Measurements from ENCODE around the gene SLC25A5.
"Not testable (repeated sequence)": the region's sequence is repeated elsewhere in the genome, so short reads cannot be mapped to it uniquely, and the experiment has no call there.

The SLC25A5 gene

GRCh38 chrX:119427024-119427794 lies 41.0 kb upstream of the SLC25A5 start:
- in situ Hi-C loops (cut with HindIII; ENCODE audit: low sequenced_read_pairs): no loop called here
- H3K4me3 ChIP-seq (ENCODE audit: low read depth, low read length): no peak overlapping the region
- peak; percentile 46 for DNase-seq (ENCODE audit: low read depth, low spot score)
- no peak for TF ChIP-seq CTCF (IDR thresholded peaks at IDR 0.05; ENCODE audit: low read depth, low read length)

GRCh38 chrX:119427795-119428185 lies 40.5 kb upstream of the SLC25A5 start:
- in situ Hi-C loops (cut with HindIII; ENCODE audit: low sequenced_read_pairs): no loop called here
- TF ChIP-seq CTCF (IDR thresholded peaks at IDR 0.05; ENCODE audit: low read depth, low read length): no peak
- DNase-seq (ENCODE audit: low read depth, low spot score): no peak
- no peak overlapping the region for H3K4me3 ChIP-seq (ENCODE audit: low read depth, low read length)

DNA sequence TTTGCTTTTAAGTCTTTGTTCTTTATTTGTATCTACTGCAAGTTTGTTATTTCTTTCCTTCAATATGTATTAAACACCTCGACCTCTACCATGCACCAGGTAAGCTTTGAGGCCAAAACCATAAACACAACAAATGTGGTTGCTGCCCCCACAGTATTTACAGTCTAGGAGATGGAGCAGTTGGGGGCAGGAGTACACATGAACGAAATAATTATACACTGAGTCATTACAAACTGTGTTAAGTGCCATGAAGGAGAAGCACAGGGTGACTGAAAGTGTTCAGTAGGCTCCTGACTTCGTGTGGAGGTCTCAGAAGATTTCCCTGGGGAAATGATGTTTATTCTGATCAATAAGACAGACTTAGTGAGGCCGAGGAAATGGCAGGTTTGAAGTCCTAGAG lies 38.8 kb upstream of the SLC25A5 start:
- TF ChIP-seq CTCF (IDR thresholded peaks at IDR 0.05; ENCODE audit: low read depth, low read length): no peak

GRCh38 chrX:119441295-119441694 lies 26.9 kb upstream of the SLC25A5 start:
- H3K4me3 ChIP-seq (ENCODE audit: low read depth, low read length); DNase-seq (ENCODE audit: low read depth, low spot score); in situ Hi-C loops (cut with HindIII; ENCODE audit: low sequenced_read_pairs): not testable (repeated sequence)

More for the DNA sequence above, 38.8 kb upstream of the SLC25A5 start:
- in situ Hi-C loops (cut with HindIII; ENCODE audit: low sequenced_read_pairs): no loop called here
- no peak for DNase-seq (ENCODE audit: low read depth, low spot score)
- no peak overlapping the region for H3K4me3 ChIP-seq (ENCODE audit: low read depth, low read length)

DNA sequence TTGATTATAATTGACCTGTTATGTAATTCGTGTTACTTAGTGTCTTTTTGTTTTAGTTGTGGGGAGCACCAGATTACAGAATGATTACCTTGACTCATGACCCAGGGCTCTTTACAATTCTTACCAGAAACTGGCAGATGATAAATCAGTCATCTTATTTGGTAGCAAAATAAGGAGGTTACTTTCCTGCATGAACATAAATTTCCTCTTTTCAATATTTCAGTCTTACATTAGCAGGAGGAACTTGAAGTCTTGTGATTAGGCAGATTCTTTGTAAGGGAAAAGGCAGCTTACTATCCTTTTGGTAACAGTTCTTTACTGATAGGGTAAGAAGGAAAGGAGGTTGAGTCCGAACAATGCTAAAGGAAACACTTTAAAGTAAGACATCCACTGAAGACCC lies 26.0 kb upstream of the SLC25A5 start:
- DNase-seq (ENCODE audit: low read depth, low spot score): no peak
- no peak for TF ChIP-seq CTCF (IDR thresholded peaks at IDR 0.05; ENCODE audit: low read depth, low read length)
- in situ Hi-C loops (cut with HindIII; ENCODE audit: low sequenced_read_pairs): no loop called here
- no peak overlapping the region for H3K4me3 ChIP-seq (ENCODE audit: low read depth, low read length)

DNA sequence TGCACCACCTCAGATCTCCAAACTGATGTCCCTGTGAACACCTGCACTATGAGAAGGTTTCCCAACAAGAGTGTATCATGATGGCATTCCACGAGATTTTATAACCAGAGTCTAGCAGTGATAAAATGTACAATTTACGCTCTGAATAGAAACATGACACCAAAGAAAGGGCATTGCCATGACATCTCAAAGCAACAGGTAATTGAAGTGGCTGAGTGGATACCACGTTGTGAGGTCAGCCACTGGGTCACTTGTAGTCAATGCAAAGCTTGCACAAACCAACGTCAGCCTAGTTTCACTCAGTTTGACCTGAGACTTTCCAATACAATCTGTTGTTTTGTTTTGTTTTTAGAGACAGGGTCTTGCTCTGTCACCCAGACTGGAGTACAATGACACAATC lies 15.0 kb upstream of the SLC25A5 start:
- H3K4me3 ChIP-seq (ENCODE audit: low read depth, low read length): no peak overlapping the region
- in situ Hi-C loops (cut with HindIII; ENCODE audit: low sequenced_read_pairs): no loop called here
- no peak for DNase-seq (ENCODE audit: low read depth, low spot score)
- no peak for TF ChIP-seq CTCF (IDR thresholded peaks at IDR 0.05; ENCODE audit: low read depth, low read length)

GRCh38 chrX:119455264-119455663 lies 13.0 kb upstream of the SLC25A5 start:
- in situ Hi-C loops (cut with HindIII; ENCODE audit: low sequenced_read_pairs): no loop called here
- no peak for DNase-seq (ENCODE audit: low read depth, low spot score)
- H3K4me3 ChIP-seq (ENCODE audit: low read depth, low read length): no peak overlapping the region
- TF ChIP-seq CTCF (IDR thresholded peaks at IDR 0.05; ENCODE audit: low read depth, low read length): no peak
